ENCODE data around the gene IGFL1. TPM values are rescaled to one million over a fixed set of nuclear protein-coding genes. Genes with fewer than 3 reads are reported as not detected.

IGFL1 gene
- total and polyA plus RNA-seq, 2 experiments from 2014 or later: not detected

Other genes starting within 250 kb of the IGFL1 start
- 4.9 and 8.8 TPM in 2 replicates for gene CCDC61, start 234.3 kb upstream of the IGFL1 start, total RNA-seq
- gene CCDC61, start 234.3 kb upstream of the IGFL1 start, polyA plus RNA-seq: 5.2 and 5.8 TPM in 2 replicates
- not detected in 2 replicates for gene PGLYRP1, start 206.7 kb upstream of the IGFL1 start, total RNA-seq
- gene PGLYRP1, start 206.7 kb upstream of the IGFL1 start, polyA plus RNA-seq: 0.20 TPM in 1 of 2 replicates, not detected in the other
- gene IGFL4, start 188.7 kb upstream of the IGFL1 start, total RNA-seq: 0.21 and 0.25 TPM in 2 replicates
- gene IGFL4, start 188.7 kb upstream of the IGFL1 start, polyA plus RNA-seq: 0.26 and 0.67 TPM in 2 replicates
- gene IGFL3, start 105.1 kb upstream of the IGFL1 start, total RNA-seq: not detected in 2 replicates
- 0.37 TPM in 1 of 2 replicates, not detected in the other for gene IGFL3, start 105.1 kb upstream of the IGFL1 start, polyA plus RNA-seq
- not detected in 2 replicates for gene IGFL2, start 81.5 kb upstream of the IGFL1 start, total RNA-seq
- 0.56 TPM in 1 of 2 replicates, not detected in the other for gene IGFL2, start 81.5 kb upstream of the IGFL1 start, polyA plus RNA-seq
- gene HIF3A, start 67.3 kb downstream of the IGFL1 start, total RNA-seq: 115 and 163 TPM in 2 replicates
- gene HIF3A, start 67.3 kb downstream of the IGFL1 start, polyA plus RNA-seq: 122 and 170 TPM in 2 replicates
- gene PPP5C, start 117.3 kb downstream of the IGFL1 start, total RNA-seq: 109 and 130 TPM in 2 replicates
- 120 and 123 TPM in 2 replicates for gene PPP5C, start 117.3 kb downstream of the IGFL1 start, polyA plus RNA-seq
- gene CCDC8, start 183.8 kb downstream of the IGFL1 start, total RNA-seq: 91.7 and 127 TPM in 2 replicates
- gene CCDC8, start 183.8 kb downstream of the IGFL1 start, polyA plus RNA-seq: 74.0 and 92.9 TPM in 2 replicates
- gene PNMA8C, start 199.2 kb downstream of the IGFL1 start, total RNA-seq: 0.69 and 0.81 TPM in 2 replicates
- gene PNMA8C, start 199.2 kb downstream of the IGFL1 start, polyA plus RNA-seq: 0.20 TPM in 1 of 2 replicates, not detected in the other
- 67.8 and 71.7 TPM in 2 replicates for gene PNMA8A, start 241.8 kb downstream of the IGFL1 start, total RNA-seq
- gene PNMA8A, start 241.8 kb downstream of the IGFL1 start, polyA plus RNA-seq: 38.3 and 46.4 TPM in 2 replicates

Measured in cardiac muscle cell (in vitro differentiated cells and primary cell).